Measurements from ENCODE around the gene EEF1G. TPM values are rescaled to one million over a fixed set of nuclear protein-coding genes. Genes with fewer than 3 reads are reported as not detected.

Gene EEF1G
- total and polyA plus RNA-seq, 9 of the 15 experiments (the other 6 are each of a cell fraction or from before 2014, with no cell fraction given): 985 to 2,349 (median 2,035) TPM

DNA sequence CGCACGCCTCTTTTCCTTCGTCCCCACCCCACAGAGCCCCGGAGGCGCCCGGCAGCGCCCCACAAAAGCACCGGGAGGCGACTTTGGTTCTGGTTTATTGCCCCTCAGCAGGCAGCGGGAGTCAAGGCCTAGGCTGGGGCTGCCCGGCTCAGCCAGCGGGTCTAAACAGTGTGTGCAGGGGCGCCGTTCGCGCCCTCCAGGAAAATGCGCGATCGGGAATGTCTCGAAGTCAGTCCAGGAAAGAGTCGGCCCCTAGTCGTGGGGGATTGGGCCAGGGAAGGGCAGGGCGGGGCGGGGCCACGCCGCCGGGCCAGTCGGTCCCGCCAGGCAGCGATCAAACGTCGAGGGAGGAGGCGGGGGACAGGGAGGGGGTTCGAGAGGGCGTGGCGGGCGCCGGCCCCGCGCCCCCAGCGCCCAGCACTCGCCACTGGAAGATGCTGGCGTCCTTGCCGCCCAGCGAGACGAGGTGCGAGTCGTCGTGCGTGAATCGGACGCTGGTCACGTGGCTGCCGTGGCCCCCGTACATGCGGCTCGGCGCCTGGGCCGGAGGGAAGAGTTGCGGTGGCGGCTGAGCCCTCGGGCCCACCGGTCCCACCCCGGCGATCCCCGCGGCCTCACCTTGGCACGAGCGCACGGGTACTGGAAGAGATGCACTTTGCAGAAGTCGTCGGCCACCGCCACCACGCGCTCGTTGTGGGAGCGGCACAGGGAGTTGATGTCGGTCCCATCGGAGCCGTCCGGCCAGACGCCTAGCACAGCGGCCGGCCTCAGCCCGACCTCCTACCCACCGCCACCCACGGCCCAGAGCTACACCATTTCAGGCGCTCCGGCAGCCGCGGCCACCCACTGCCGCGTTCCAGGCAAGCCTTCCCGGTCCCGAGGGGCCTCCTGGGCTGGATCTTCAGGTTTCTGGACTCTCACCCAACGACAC is 28.7 kb upstream of the EEF1G start (continued):
- TF ChIP-seq, protein P1, sequence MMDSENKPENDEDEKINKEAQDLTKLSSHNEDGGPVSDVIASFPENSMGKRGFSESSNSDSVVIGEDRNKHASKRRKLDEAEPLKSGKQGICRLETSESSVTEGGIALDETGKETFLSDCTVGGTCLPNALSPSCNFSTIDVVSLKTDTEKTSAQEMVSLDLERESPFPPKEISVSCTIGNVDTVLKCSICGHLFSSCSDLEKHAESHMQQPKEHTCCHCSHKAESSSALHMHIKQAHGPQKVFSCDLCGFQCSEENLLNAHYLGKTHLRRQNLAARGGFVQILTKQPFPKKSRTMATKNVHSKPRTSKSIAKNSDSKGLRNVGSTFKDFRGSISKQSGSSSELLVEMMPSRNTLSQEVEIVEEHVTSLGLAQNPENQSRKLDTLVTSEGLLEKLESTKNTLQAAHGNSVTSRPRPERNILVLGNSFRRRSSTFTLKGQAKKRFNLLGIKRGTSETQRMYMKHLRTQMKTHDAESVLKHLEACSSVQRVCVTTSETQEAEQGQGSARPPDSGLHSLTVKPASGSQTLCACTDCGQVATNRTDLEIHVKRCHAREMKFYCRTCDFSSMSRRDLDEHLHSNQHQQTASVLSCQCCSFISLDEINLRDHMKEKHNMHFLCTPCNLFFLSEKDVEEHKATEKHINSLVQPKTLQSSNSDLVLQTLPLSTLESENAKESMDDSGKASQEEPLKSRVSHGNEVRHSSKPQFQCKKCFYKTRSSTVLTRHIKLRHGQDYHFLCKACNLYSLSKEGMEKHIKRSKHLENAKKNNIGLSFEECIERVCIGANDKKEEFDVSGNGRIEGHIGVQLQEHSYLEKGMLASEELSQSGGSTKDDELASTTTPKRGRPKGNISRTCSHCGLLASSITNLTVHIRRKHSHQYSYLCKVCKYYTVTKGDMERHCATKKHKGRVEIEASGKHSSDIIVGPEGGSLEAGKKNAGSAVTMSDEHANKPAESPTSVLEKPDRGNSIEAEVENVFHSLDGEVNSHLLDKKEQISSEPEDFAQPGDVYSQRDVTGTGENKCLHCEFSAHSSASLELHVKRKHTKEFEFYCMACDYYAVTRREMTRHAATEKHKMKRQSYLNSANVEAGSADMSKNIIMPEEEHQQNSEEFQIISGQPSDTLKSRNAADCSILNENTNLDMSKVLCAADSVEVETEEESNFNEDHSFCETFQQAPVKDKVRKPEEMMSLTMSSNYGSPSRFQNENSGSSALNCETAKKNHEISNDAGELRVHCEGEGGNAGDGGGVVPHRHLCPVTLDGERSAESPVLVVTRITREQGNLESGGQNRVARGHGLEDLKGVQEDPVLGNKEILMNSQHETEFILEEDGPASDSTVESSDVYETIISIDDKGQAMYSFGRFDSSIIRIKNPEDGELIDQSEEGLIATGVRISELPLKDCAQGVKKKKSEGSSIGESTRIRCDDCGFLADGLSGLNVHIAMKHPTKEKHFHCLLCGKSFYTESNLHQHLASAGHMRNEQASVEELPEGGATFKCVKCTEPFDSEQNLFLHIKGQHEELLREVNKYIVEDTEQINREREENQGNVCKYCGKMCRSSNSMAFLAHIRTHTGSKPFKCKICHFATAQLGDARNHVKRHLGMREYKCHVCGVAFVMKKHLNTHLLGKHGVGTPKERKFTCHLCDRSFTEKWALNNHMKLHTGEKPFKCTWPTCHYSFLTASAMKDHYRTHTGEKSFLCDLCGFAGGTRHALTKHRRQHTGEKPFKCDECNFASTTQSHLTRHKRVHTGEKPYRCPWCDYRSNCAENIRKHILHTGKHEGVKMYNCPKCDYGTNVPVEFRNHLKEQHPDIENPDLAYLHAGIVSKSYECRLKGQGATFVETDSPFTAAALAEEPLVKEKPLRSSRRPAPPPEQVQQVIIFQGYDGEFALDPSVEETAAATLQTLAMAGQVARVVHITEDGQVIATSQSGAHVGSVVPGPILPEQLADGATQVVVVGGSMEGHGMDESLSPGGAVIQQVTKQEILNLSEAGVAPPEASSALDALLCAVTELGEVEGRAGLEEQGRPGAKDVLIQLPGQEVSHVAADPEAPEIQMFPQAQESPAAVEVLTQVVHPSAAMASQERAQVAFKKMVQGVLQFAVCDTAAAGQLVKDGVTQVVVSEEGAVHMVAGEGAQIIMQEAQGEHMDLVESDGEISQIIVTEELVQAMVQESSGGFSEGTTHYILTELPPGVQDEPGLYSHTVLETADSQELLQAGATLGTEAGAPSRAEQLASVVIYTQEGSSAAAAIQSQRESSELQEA (IDR thresholded peaks at IDR 0.05; ENCODE audit: low read depth): no peak
- TF ChIP-seq ZBTB11 (CRISPR knock-in tag; IDR thresholded peaks at IDR 0.05) (no peak; a peak in 1 of 6 replicates), UBTF (IDR thresholded peaks at IDR 0.05; ENCODE audit: borderline replicate concordance in 1 of 2, low read depth in 2 of 2, low read length in 2 of 2) (no peak), CEBPG (CRISPR knock-in tag; IDR thresholded peaks at IDR 0.05) (no peak), CEBPG (tag; conservative IDR thresholded peaks at IDR 0.05 in 1 of 2, IDR thresholded peaks at IDR 0.05 in 1 of 2) (no peak), MAFF (IDR thresholded peaks at IDR 0.05; ENCODE audit: low read length) (no peak), SIN3B (IDR thresholded peaks at IDR 0.05; ENCODE audit: low read depth) (0 out of 2 replicates have a peak, but pooled peaks have one; percentile 13), TGIF2 (CRISPR knock-in tag; IDR thresholded peaks at IDR 0.05) (no peak), HDAC2 (IDR thresholded peaks at IDR 0.05) (peak; percentile 53; the same call in 1 of the 2 replicates), SAFB (IDR thresholded peaks at IDR 0.05; ENCODE audit: borderline replicate concordance, low read depth, low read length) (no peak)

All from K562 (cell line).